Body of pancreas (tissue), 4 donors: ENCODE results near the gene CC2D2B. TPM values are rescaled to one million over a fixed set of nuclear protein-coding genes. Genes with fewer than 3 reads are reported as not detected.

Experiments used
- ATAC-seq: fragments of 150-250 bp; one replicate; pipeline ENCODE4 v1.9.1; 2016
- DNase-seq, 4 donors: peaks; one replicate each; pipeline ENCODE4 v3.0.0-alpha.2; 2019
- H3K27ac ChIP-seq, 4 donors: fragments of 200-600 bp; sonication (generic); 1 replicate in 3 of 4; 2 replicates in 1 of 4; pipeline versions ENCODE4 v1.5.1 to v1.6.1; 2016 to 2019; ENCODE audit warnings: mild to moderate bottlenecking in 1 of 4, mixed read lengths in 1 of 4, moderate library complexity in 1 of 4
- H3K27me3 ChIP-seq, 2 donors: fragments of 200-600 bp; sonication (generic); one replicate each; pipeline ENCODE4 v1.6.0; 2016; ENCODE audit warnings: mild to moderate bottlenecking in 1 of 2
- H3K36me3 ChIP-seq, 2 donors: fragments of 200-600 bp; sonication (generic); replicated peaks in 1 of 2; 2 replicates each; pipeline ENCODE4 v1.5.1; 2016; ENCODE audit warnings: low read depth in 2 of 2; ENCODE audit not compliant: insufficient read depth in 1 of 2
- H3K4me1 ChIP-seq: fragments of 200-600 bp; sonication (generic); one replicate; pipeline ENCODE4 v1.6.0; 2016
- H3K4me3 ChIP-seq, 2 donors: fragments of 200-600 bp; sonication (generic); 1 replicate in 1 of 2; 2 replicates in 1 of 2; pipeline ENCODE4 v1.5.1; 2016 to 2019
- H3K9me3 ChIP-seq, 3 donors: fragments of 200-600 bp; sonication (generic); 1 replicate in 2 of 3; 2 replicates in 1 of 3; pipeline ENCODE4 v1.5.1; 2016
- CTCF ChIP-seq, 7 experiments: fragments of 450-650 bp in 4 of 7; fragments of 200-600 bp in 3 of 7; sonication (generic) in 3 of 7; IDR thresholded peaks; one replicate each; pipeline ENCODE4 v1.5.1; 2016 to 2019; ENCODE audit warnings: antibody characterized with exemption in 7 of 7
- POLR2A ChIP-seq, 3 donors: fragments of 450-650 bp; IDR thresholded peaks; one replicate each; pipeline ENCODE4 v1.6.1; 2016; ENCODE audit warnings: antibody characterized with exemption in 3 of 3, mild to moderate bottlenecking in 2 of 3
- WGBS, 2 donors: methylation state at CpG; one replicate each; pipeline ENCODE4 v1.1.5; 2017; 5-methylcytosine and 5-hydroxymethylcytosine counted together
- intact Hi-C: fragments of 100-400 bp; cut with DNase I; formaldehyde crosslinking; loops from one replicate; pipeline ENCODE4 v1.15.1; 2023
- total RNA-seq, 2 donors: library from RNA; depleted of rRNA; stranded (reverse); fragments of >200 nt; gene quantifications; one replicate each; pipeline ENCODE4 v1.1.0, GENCODE V29; 2016

The CC2D2B gene
- total RNA-seq, 2 donors from 2014 or later, result 0.99 to 3.4 TPM

GRCh38 chr10:96017191-96017687 lies 109.5 kb downstream of the CC2D2B start:
- peak; percentile 81 for ATAC-seq
- DNase-seq, result peak; percentile 36 to 73 (median 52)
- no peaks in the 10 kb centered on the region for H3K27me3 ChIP-seq
- peak; percentile 45 to 83 (median 77) for TF ChIP-seq CTCF (IDR thresholded peaks at IDR 0.05)
- no peak for TF ChIP-seq POLR2A (IDR thresholded peaks at IDR 0.05)
- H3K27ac ChIP-seq, result no peak overlapping the region
- no peaks in the 10 kb centered on the region for H3K4me1 ChIP-seq
- 12 to 13% methylated on average over 5 of the region's 5 CpGs for WGBS, 2 donors
- no peaks in the 10 kb centered on the region for H3K36me3 ChIP-seq
- H3K4me3 ChIP-seq, result no peak overlapping the region
- intact Hi-C loops, result loop anchor here (10.0 kb wide), 1 partner anchor 278 kb away; no protein-coding TSS in a partner anchor
- H3K9me3 ChIP-seq, result no peaks in the 10 kb centered on the region

DNA sequence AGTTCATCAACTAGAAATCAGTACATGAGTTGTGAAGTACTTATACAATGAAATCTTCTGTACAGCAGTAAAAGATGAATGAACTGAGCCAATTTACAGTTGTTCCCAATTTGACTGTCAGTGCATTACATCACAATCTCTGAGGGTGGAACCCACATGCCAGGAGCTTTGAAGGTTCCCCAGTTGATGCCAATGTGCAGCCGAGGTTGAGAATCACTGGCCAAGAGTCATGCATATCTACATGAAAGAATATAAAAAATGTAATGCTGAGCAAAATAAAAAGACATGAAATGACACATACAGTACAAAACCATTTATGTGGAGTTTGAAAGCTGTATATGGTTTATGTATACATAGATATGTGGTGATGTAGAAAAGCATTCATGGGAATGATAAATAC lies 113.6 kb downstream of the CC2D2B start:
- no peak for ATAC-seq
- Histone ChIP-seq H3K27me3 (no peaks in the 10 kb centered on the region), H3K36me3 (no peaks in the 10 kb centered on the region), H3K4me3 (no peak overlapping the region), H3K9me3 (no peaks in the 10 kb centered on the region), H3K4me1 (no peaks in the 10 kb centered on the region), H3K27ac (no peak overlapping the region)
- DNase-seq, result no peak
- intact Hi-C loops, result no loop called here
- WGBS, 2 donors, result 48 to 82% methylated on average over 1 of the region's 1 CpG
- no peak for TF ChIP-seq CTCF (IDR thresholded peaks at IDR 0.05)
- no peak for TF ChIP-seq POLR2A (IDR thresholded peaks at IDR 0.05)

- intact Hi-C loops, result no loop called here
- Histone ChIP-seq H3K27ac (no peak overlapping the region), H3K4me1 (no peaks in the 10 kb centered on the region), H3K4me3 (no peak overlapping the region), H3K36me3 (no peaks in the 10 kb centered on the region), H3K27me3 (no peaks in the 10 kb centered on the region), H3K9me3 (no peaks in the 10 kb centered on the region)
- ATAC-seq (no peak), DNase-seq (no peak)
- 88 to 90% methylated on average over 2 of the region's 2 CpGs for WGBS, 2 donors
- TF ChIP-seq POLR2A (IDR thresholded peaks at IDR 0.05), result no peak
- no peak for TF ChIP-seq CTCF (IDR thresholded peaks at IDR 0.05)
Observed at GRCh38 chr10:96022739-96023138, 115.0 kb downstream of the CC2D2B start.

DNA sequence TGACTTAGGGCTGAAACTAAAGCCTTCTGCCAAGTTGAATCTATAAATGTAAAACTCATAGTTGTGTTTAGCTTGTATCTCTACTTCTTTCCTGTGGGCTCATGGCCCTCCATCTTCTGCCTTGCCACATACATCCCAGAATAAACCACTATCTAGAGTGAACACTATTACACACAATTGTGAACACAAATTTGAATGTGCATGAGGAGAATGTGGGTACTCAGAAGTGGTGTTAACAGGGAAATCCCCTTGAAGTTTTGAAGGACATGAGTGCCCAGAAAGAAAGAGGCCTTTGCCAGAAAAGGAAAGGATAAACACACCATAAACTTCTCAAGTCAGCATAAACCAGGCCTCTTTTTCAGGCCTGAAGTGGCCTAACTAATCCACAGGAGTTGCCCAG lies 115.4 kb downstream of the CC2D2B start:
- ATAC-seq (no peak), DNase-seq (no peak)
- Histone ChIP-seq H3K4me3 (no peak overlapping the region), H3K27me3 (no peaks in the 10 kb centered on the region), H3K9me3 (no peaks in the 10 kb centered on the region), H3K36me3 (no peaks in the 10 kb centered on the region), H3K4me1 (no peaks in the 10 kb centered on the region), H3K27ac (no peak overlapping the region)
- intact Hi-C loops, result no loop called here
- TF ChIP-seq POLR2A (IDR thresholded peaks at IDR 0.05) (no peak), CTCF (IDR thresholded peaks at IDR 0.05) (no peak)

DNA sequence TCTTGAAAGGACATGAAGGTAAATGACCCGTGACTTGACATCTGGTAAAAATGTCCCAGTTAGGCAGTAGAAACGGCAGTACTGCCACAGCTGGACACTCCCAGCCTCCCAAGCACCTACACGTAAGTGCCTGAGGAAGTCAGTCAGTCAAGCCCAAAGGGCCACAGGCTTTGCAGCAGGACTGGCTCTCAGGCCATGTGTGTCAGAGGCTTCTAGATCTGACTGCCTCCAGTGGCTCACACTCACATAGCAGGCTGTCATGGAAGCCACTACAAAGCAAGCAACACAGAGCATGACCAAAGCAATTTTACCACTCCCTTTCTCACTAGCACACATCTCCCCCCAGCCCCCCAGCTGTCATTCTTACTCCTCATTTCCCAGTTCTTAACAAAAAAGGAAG lies 117.8 kb downstream of the CC2D2B start:
- intact Hi-C loops, result no loop called here
- 74 to 86% methylated on average over 2 to 3 of the region's 3 CpGs for WGBS, 2 donors
- DNase-seq, result no peak
- Histone ChIP-seq H3K4me3 (no peak overlapping the region), H3K36me3 (no peaks in the 10 kb centered on the region), H3K27me3 (no peaks in the 10 kb centered on the region), H3K27ac (no peak overlapping the region), H3K9me3 (no peaks in the 10 kb centered on the region), H3K4me1 (no peaks in the 10 kb centered on the region)
- TF ChIP-seq POLR2A (IDR thresholded peaks at IDR 0.05), result no peak
- no peak for TF ChIP-seq CTCF (IDR thresholded peaks at IDR 0.05)
- ATAC-seq, result no peak
